Breast epithelium (tissue), 4 donors: ENCODE results near the gene ATL3. TPM values are rescaled to one million over a fixed set of nuclear protein-coding genes. Genes with fewer than 3 reads are reported as not detected.

Source experiments
- DNase-seq, 2 donors: peaks; one replicate each; pipeline ENCODE4 v3.0.0-alpha.2; 2019; ENCODE audit warnings: low spot score in 2 of 2
- H3K27ac ChIP-seq, 2 donors: fragments of 200-600 bp; sonication (generic) in 1 of 2; one replicate each; pipeline ENCODE4 v1.5.1; 2016 to 2019; ENCODE audit warnings: mild to moderate bottlenecking in 1 of 2
- H3K27me3 ChIP-seq, 2 donors: fragments of 200-600 bp; sonication (generic) in 1 of 2; one replicate each; pipeline versions ENCODE4 v1.5.1 to v1.6.0; 2017 to 2019; ENCODE audit warnings: control low read depth in 1 of 2, mild to moderate bottlenecking in 1 of 2
- H3K36me3 ChIP-seq: fragments of 200-600 bp; one replicate; pipeline ENCODE4 v1.5.1; 2019
- H3K4me1 ChIP-seq, 2 donors: fragments of 200-600 bp; sonication (generic); one replicate each; pipeline ENCODE4 v1.5.1; 2016 to 2019; ENCODE audit warnings: control low read depth in 1 of 2
- H3K4me3 ChIP-seq, 3 donors: fragments of 200-600 bp; sonication (generic); 1 replicate in 2 of 3; 2 replicates in 1 of 3; pipeline ENCODE4 v1.5.1; 2016 to 2019; ENCODE audit warnings: mild to moderate bottlenecking in 3 of 3, moderate library complexity in 2 of 3
- H3K9me3 ChIP-seq, 2 donors: fragments of 200-600 bp; sonication (generic) in 1 of 2; one replicate each; pipeline ENCODE4 v1.5.1; 2016 to 2019; ENCODE audit warnings: control low read depth in 1 of 2
- CTCF ChIP-seq, 3 donors: fragments of 450-650 bp; IDR thresholded peaks; one replicate each; pipeline ENCODE4 v1.5.1; 2016 to 2017; ENCODE audit warnings: antibody characterized with exemption in 3 of 3, mild to moderate bottlenecking in 3 of 3, moderate library complexity in 3 of 3
- POLR2A ChIP-seq: fragments of 450-650 bp; IDR thresholded peaks from one replicate; pipeline ENCODE4 v1.6.1; 2016; ENCODE audit warnings: antibody characterized with exemption, mild to moderate bottlenecking, moderate library complexity
- POLR2AphosphoS5 ChIP-seq, 3 donors: sonication (generic); formaldehyde crosslinking; IDR thresholded peaks; one replicate each; pipeline ENCODE4 v1.6.1; 2017; ENCODE audit warnings: antibody characterized with exemption in 3 of 3
- intact Hi-C: fragments of 100-400 bp; cut with DNase I; formaldehyde crosslinking; loops from one replicate; pipeline ENCODE4 v1.15.1; 2023; ENCODE audit warnings: low total_unique reads
- total RNA-seq, 3 donors: library from RNA; depleted of rRNA; stranded (reverse); fragments of >200 nt; gene quantifications; one replicate each; pipeline ENCODE4 v1.1.0, GENCODE V29; 2016

The ATL3 gene
- total RNA-seq, 3 donors from 2014 or later, result 75.2 to 165 (median 77.3) TPM

GRCh38 chr11:63616953-63617352 lies 54.2 kb downstream of the ATL3 start:
- no peaks in the 10 kb centered on the region for H3K36me3 ChIP-seq
- H3K9me3 ChIP-seq, result no peaks in the 10 kb centered on the region
- H3K27me3 ChIP-seq, result no peaks in the 10 kb centered on the region
- peak in 1 of 2 donors; percentile 4 for DNase-seq
- H3K4me1 ChIP-seq, result no peaks in the 10 kb centered on the region
- no peak overlapping the region for H3K27ac ChIP-seq
- no peak overlapping the region for H3K4me3 ChIP-seq
- TF ChIP-seq POLR2AphosphoS5 (IDR thresholded peaks at IDR 0.05) (no peak), CTCF (IDR thresholded peaks at IDR 0.05) (no peak), POLR2A (no peak)
- intact Hi-C loops, result no loop called here

GRCh38 chr11:63614136-63614671 lies 57.0 kb downstream of the ATL3 start, which contains the start of gene PLAAT3:
PLAAT3 (minus strand) TSS chr11:63614433; CDS start chr11:63614014, 419 bp downstream.
- Histone ChIP-seq H3K27me3 (no peaks in the 10 kb centered on the region), H3K9me3 (no peaks in the 10 kb centered on the region), H3K36me3 (no peaks in the 10 kb centered on the region), H3K27ac (peak within 1 kb of the TSS; percentile 92 to 93), H3K4me1 (peaks cover 8 to 10% of the 10 kb centered on the region in 2 donors), H3K4me3 (peak within 1 kb of the TSS; percentile 74 to 84 (median 74))
- DNase-seq, result peak; percentile 57 to 72
- intact Hi-C loops, result no loop called here
- TF ChIP-seq POLR2A, result peak; percentile 62
- TF ChIP-seq POLR2AphosphoS5 (IDR thresholded peaks at IDR 0.05), result peak; percentile 21 to 74 (median 54)
- TF ChIP-seq CTCF (IDR thresholded peaks at IDR 0.05), result no peak

GRCh38 chr11:63613517-63614135 lies 57.5 kb downstream of the ATL3 start:
- no peaks in the 10 kb centered on the region for H3K36me3 ChIP-seq
- H3K27me3 ChIP-seq, result no peaks in the 10 kb centered on the region
- peaks cover 14 to 16% of the 10 kb centered on the region in 2 donors for H3K4me1 ChIP-seq
- DNase-seq, result peak in 1 of 2 donors; percentile 63
- intact Hi-C loops, result no loop called here
- no peaks in the 10 kb centered on the region for H3K9me3 ChIP-seq
- peak in 1 of 3 donors; percentile 16 for TF ChIP-seq POLR2AphosphoS5 (IDR thresholded peaks at IDR 0.05)
- no peak for TF ChIP-seq CTCF (IDR thresholded peaks at IDR 0.05)
- peak; percentile 28 for TF ChIP-seq POLR2A
- H3K27ac ChIP-seq, result peak overlapping the region; percentile 92 to 93
- H3K4me3 ChIP-seq, result peak overlapping the region; percentile 74 to 84 (median 74)

- no peak for DNase-seq
- Histone ChIP-seq H3K27me3 (no peaks in the 10 kb centered on the region), H3K4me1 (peaks cover 14 to 19% of the 10 kb centered on the region in 2 donors), H3K9me3 (no peaks in the 10 kb centered on the region), H3K4me3 (peak overlapping the region in 2 of 3 donors; percentile 74 to 84), H3K36me3 (no peaks in the 10 kb centered on the region), H3K27ac (peak overlapping the region; percentile 92 to 93)
- no peak for TF ChIP-seq POLR2A
- TF ChIP-seq POLR2AphosphoS5 (IDR thresholded peaks at IDR 0.05), result no peak
- TF ChIP-seq CTCF (IDR thresholded peaks at IDR 0.05), result no peak
- intact Hi-C loops, result no loop called here
Observed at GRCh38 chr11:63612181-63612580, 59.0 kb downstream of the ATL3 start.

GRCh38 chr11:63611395-63611747 lies 59.8 kb downstream of the ATL3 start:
- Histone ChIP-seq H3K4me1 (peaks cover 14 to 19% of the 10 kb centered on the region in 2 donors), H3K4me3 (peak overlapping the region; percentile 2 to 84 (median 74)), H3K27me3 (no peaks in the 10 kb centered on the region), H3K27ac (peak overlapping the region; percentile 92 to 93), H3K36me3 (no peaks in the 10 kb centered on the region), H3K9me3 (no peaks in the 10 kb centered on the region)
- TF ChIP-seq CTCF (IDR thresholded peaks at IDR 0.05) (no peak), POLR2A (no peak), POLR2AphosphoS5 (IDR thresholded peaks at IDR 0.05) (no peak)
- intact Hi-C loops, result no loop called here
- DNase-seq, result no peak
